Measurements from ENCODE around the gene PRKG1. TPM values are rescaled to one million over a fixed set of nuclear protein-coding genes. Genes with fewer than 3 reads are reported as not detected.

The PRKG1 gene
- total and polyA plus RNA-seq, 2 experiments from 2014 or later = 18.2 to 21.1 TPM

DNA sequence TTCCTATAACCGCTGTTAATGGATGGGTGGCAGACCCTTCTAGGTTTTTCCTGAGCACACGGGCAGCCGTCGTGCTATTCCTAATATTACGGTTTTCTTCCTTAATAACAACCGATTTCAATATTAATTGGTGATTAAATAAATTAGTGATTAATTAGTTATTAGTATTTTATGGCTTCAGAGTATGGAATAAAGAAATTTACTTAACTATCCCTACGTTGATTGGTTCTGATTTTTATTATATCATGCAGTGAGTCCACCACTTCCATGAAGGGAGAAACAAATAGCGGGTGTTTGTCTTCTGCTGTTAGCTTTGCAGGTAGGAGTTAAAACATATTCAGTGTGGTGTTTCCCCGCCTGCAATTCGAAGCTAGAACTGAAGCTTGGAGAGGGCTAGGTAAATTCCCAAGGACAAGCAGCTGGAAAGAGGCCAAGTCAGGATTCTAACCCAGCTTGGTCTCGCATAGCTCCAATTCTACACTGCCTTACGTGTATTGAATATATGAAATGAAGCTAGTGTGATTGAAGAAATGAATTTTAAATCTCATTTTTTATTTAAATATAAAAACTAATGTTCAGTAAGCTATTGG is 626.0 kb downstream of the PRKG1 start (continued):
- TF ChIP-seq, protein P1, sequence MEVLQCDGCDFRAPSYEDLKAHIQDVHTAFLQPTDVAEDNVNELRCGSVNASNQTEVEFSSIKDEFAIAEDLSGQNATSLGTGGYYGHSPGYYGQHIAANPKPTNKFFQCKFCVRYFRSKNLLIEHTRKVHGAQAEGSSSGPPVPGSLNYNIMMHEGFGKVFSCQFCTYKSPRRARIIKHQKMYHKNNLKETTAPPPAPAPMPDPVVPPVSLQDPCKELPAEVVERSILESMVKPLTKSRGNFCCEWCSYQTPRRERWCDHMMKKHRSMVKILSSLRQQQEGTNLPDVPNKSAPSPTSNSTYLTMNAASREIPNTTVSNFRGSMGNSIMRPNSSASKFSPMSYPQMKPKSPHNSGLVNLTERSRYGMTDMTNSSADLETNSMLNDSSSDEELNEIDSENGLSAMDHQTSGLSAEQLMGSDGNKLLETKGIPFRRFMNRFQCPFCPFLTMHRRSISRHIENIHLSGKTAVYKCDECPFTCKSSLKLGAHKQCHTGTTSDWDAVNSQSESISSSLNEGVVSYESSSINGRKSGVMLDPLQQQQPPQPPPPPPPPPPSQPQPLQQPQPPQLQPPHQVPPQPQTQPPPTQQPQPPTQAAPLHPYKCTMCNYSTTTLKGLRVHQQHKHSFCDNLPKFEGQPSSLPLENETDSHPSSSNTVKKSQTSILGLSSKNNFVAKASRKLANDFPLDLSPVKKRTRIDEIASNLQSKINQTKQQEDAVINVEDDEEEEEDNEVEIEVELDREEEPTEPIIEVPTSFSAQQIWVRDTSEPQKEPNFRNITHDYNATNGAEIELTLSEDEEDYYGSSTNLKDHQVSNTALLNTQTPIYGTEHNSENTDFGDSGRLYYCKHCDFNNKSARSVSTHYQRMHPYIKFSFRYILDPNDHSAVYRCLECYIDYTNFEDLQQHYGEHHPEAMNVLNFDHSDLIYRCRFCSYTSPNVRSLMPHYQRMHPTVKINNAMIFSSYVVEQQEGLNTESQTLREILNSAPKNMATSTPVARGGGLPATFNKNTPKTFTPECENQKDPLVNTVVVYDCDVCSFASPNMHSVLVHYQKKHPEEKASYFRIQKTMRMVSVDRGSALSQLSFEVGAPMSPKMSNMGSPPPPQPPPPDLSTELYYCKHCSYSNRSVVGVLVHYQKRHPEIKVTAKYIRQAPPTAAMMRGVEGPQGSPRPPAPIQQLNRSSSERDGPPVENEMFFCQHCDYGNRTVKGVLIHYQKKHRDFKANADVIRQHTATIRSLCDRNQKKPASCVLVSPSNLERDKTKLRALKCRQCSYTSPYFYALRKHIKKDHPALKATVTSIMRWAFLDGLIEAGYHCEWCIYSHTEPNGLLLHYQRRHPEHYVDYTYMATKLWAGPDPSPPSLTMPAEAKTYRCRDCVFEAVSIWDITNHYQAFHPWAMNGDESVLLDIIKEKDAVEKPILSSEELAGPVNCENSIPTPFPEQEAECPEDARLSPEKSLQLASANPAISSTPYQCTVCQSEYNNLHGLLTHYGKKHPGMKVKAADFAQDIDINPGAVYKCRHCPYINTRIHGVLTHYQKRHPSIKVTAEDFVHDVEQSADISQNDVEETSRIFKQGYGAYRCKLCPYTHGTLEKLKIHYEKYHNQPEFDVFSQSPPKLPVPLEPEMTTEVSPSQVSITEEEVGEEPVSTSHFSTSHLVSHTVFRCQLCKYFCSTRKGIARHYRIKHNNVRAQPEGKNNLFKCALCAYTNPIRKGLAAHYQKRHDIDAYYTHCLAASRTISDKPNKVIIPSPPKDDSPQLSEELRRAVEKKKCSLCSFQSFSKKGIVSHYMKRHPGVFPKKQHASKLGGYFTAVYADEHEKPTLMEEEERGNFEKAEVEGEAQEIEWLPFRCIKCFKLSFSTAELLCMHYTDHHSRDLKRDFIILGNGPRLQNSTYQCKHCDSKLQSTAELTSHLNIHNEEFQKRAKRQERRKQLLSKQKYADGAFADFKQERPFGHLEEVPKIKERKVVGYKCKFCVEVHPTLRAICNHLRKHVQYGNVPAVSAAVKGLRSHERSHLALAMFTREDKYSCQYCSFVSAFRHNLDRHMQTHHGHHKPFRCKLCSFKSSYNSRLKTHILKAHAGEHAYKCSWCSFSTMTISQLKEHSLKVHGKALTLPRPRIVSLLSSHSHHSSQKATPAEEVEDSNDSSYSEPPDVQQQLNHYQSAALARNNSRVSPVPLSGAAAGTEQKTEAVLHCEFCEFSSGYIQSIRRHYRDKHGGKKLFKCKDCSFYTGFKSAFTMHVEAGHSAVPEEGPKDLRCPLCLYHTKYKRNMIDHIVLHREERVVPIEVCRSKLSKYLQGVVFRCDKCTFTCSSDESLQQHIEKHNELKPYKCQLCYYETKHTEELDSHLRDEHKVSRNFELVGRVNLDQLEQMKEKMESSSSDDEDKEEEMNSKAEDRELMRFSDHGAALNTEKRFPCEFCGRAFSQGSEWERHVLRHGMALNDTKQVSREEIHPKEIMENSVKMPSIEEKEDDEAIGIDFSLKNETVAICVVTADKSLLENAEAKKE (CRISPR knock-in tag; IDR thresholded peaks at IDR 0.05) = no peak
- no peak for TF ChIP-seq ZNF331 (CRISPR knock-in tag; IDR thresholded peaks at IDR 0.05; ENCODE audit: low read depth)
- no peak for TF ChIP-seq EZH2phosphoT487 (IDR thresholded peaks at IDR 0.05; ENCODE audit: unreplicated experiment)
- TF ChIP-seq NANOG (IDR thresholded peaks at IDR 0.05; ENCODE audit: borderline replicate concordance) = no peak

DNA sequence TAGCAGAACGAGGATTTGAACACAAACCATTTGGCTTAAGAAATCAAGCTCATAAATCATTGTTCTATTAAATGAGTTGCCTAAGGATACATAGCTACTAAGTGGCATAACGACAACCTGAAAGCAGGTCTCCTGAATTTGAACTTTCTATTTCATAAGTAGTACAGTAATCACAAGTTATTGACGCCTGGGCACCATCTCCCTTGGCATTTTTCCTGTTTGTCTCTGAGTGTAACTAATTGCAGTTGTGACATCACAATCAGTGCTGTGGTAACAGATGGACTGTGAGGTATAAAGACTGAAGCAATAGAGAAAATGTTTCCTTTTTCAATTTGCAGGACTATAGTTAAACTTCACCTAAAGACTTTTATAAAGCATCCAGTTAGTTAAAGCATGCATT is 631.5 kb downstream of the PRKG1 start:
- Mint-ChIP-seq H3K36me3 (ENCODE audit: low read depth) (no peaks in the 10 kb centered on the region), H3K9me3 (no peaks in the 10 kb centered on the region), H3K27me3 (ENCODE audit: insufficient read depth, low read depth, poor library complexity) (no peaks in the 10 kb centered on the region), H3K4me3 (no peak overlapping the region), H3K4me1 (peaks cover 21% of the 10 kb centered on the region), H3K27ac (no peak overlapping the region)
- no peak overlapping the region for H3K4me2 ChIP-seq
- no peak overlapping the region for H3K27ac ChIP-seq (ENCODE audit: low read depth)
- no peak overlapping the region for H3K4me3 ChIP-seq
- DNase-seq (ENCODE audit: low spot score) (no peak), ATAC-seq (no peak)
- H3K9me2 ChIP-seq (ENCODE audit: insufficient read depth) = no peaks in the 10 kb centered on the region; the same call in 1 of the 2 replicates
- H3F3A ChIP-seq (replicated peaks; ENCODE audit: low read depth) = no peaks in the 10 kb centered on the region
- H4K20me1 ChIP-seq (replicated peaks; ENCODE audit: insufficient read depth) = no peaks in the 10 kb centered on the region
- no peaks in the 10 kb centered on the region for H3K27me3 ChIP-seq (ENCODE audit: insufficient read depth)
- no peaks in the 10 kb centered on the region for H3K36me3 ChIP-seq (ENCODE audit: insufficient read depth)
- H3K79me2 ChIP-seq (replicated peaks; ENCODE audit: insufficient read depth) = no peaks in the 10 kb centered on the region
- peaks cover 11% of the 10 kb centered on the region for H3K4me1 ChIP-seq (ENCODE audit: insufficient read depth)
- H2AFZ ChIP-seq = no peak overlapping the region
- TF ChIP-seq STAT1 (IDR thresholded peaks at IDR 0.05; ENCODE audit: unreplicated experiment) = no peak
- TF ChIP-seq ZNF331 (CRISPR knock-in tag; IDR thresholded peaks at IDR 0.05; ENCODE audit: low read depth) = no peak
- no peak for TF ChIP-seq NANOG (IDR thresholded peaks at IDR 0.05; ENCODE audit: borderline replicate concordance)
- no peak for TF ChIP-seq ZNF114 (CRISPR knock-in tag; IDR thresholded peaks at IDR 0.05)
- TF ChIP-seq CREB1 (CRISPR knock-in tag; IDR thresholded peaks at IDR 0.05; ENCODE audit: low read depth) = no peak
- TF ChIP-seq EZH2 (IDR thresholded peaks at IDR 0.05; ENCODE audit: low read depth, unreplicated experiment) = no peak
- no peak for TF ChIP-seq EZH2phosphoT487 (IDR thresholded peaks at IDR 0.05; ENCODE audit: unreplicated experiment)
- no peak for TF ChIP-seq REST (IDR thresholded peaks at IDR 0.05; ENCODE audit: unreplicated experiment)
- TF ChIP-seq CTCF (conservative IDR thresholded peaks at IDR 0.05; ENCODE audit: low read depth in 2 of 2) = no peak
- TF ChIP-seq, protein P2, sequence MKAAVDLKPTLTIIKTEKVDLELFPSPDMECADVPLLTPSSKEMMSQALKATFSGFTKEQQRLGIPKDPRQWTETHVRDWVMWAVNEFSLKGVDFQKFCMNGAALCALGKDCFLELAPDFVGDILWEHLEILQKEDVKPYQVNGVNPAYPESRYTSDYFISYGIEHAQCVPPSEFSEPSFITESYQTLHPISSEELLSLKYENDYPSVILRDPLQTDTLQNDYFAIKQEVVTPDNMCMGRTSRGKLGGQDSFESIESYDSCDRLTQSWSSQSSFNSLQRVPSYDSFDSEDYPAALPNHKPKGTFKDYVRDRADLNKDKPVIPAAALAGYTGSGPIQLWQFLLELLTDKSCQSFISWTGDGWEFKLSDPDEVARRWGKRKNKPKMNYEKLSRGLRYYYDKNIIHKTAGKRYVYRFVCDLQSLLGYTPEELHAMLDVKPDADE (IDR thresholded peaks at IDR 0.05) = no peak

All from GM23338 (cell line).